Endothelial cell of umbilical vein (primary cell): ENCODE data around the gene TRANK1. TPM values are rescaled to one million over a fixed set of nuclear protein-coding genes. Genes with fewer than 3 reads are reported as not detected.

Experiments used
- BruUV-seq: library from RNA; stranded (reverse); fragments of 400-500 nt; replicated peaks from 2 replicates; lab custom pipeline; 2021; lab: Mats Ljungman, UMichigan
- CTCF ChIA-PET: fragments of 300-600, 350-600 bp; sonication (Branson Sonifier 250); formaldehyde crosslinking; loops from one replicate; lab custom pipeline; 2021; ENCODE audit warnings: antibody characterized with exemption, inconsistent platforms; lab: Charles Lee
- POLR2A ChIA-PET: fragments of 300-600, 350-600 bp; sonication (Branson Sonifier 250); formaldehyde crosslinking; loops from one replicate; lab custom pipeline; 2021; ENCODE audit warnings: antibody characterized with exemption, inconsistent platforms; lab: Charles Lee
- DNase-seq: peaks from one replicate; pipeline ENCODE4 v3.0.0-alpha.2; 2011; ENCODE audit warnings: low read depth, low spot score
- FAIRE-seq: peaks from 2 replicates; lab custom pipeline; 2011; peaks lifted over from hg19 to GRCh38; lab: Jason Lieb, UNC
- H2AFZ ChIP-seq: 2 replicates; pipeline ENCODE4 v1.6.0; 2012; ENCODE audit warnings: low read depth, low read length, control low read depth, inconsistent platforms
- H3K27ac ChIP-seq: 2 replicates; pipeline ENCODE4 v1.5.1; 2011; ENCODE audit warnings: low read depth, mild to moderate bottlenecking, control low read depth, low read length, moderate library complexity; ENCODE audit not compliant: insufficient read depth
- H3K27me3 ChIP-seq, 2 experiments: 2 replicates each; pipeline versions ENCODE4 v1.6.0 to v1.6.1; 2011; ENCODE audit warnings: low read length in 2 of 2, mixed read lengths in 1 of 2; ENCODE audit not compliant: control insufficient read depth in 2 of 2, insufficient read depth in 2 of 2
- H3K36me3 ChIP-seq, 2 experiments: 2 replicates in 1 of 2; 3 replicates in 1 of 2; pipeline ENCODE4 v1.5.1; 2011; ENCODE audit warnings: low read length in 2 of 2, mild to moderate bottlenecking in 1 of 2, moderate library complexity in 1 of 2; ENCODE audit not compliant: control insufficient read depth in 2 of 2, insufficient read depth in 2 of 2; ENCODE audit errors: extremely low read depth in 1 of 2
- H3K4me1 ChIP-seq: 3 replicates; pipeline ENCODE4 v1.5.1; 2011; ENCODE audit warnings: mild to moderate bottlenecking, low read length; ENCODE audit not compliant: control insufficient read depth, insufficient read depth; ENCODE audit errors: extremely low read depth
- H3K4me2 ChIP-seq: 2 replicates; pipeline ENCODE4 v1.6.1; 2011; ENCODE audit warnings: low read length, control low read depth, mixed read lengths; ENCODE audit not compliant: insufficient read depth
- H3K4me3 ChIP-seq, 3 experiments: fragments of 200-600 bp in 1 of 3; sonication (generic), shearing (Covaris generic) in 1 of 3; replicated peaks in 1 of 3; 2 replicates each; pipeline ENCODE4 v1.5.1; 2011 to 2016; ENCODE audit warnings: control low read depth in 3 of 3, low read length in 3 of 3, mild to moderate bottlenecking in 2 of 3, inconsistent platforms in 1 of 3, low read depth in 1 of 3, moderate library complexity in 1 of 3; ENCODE audit not compliant: insufficient read depth in 1 of 3
- H3K79me2 ChIP-seq: 2 replicates; pipeline ENCODE4 v1.6.0; 2012; ENCODE audit warnings: low read length, inconsistent platforms; ENCODE audit not compliant: control insufficient read depth, insufficient read depth
- H3K9ac ChIP-seq: replicated peaks from 2 replicates; pipeline ENCODE3; 2011; ENCODE audit warnings: low read length, control low read depth; ENCODE audit not compliant: insufficient read depth; ENCODE audit errors: extremely low read depth
- H3K9me1 ChIP-seq: replicated peaks from 3 replicates; pipeline ENCODE4 v1.6.0; 2011; ENCODE audit warnings: mild to moderate bottlenecking, low read length; ENCODE audit not compliant: control insufficient read depth, insufficient read depth; ENCODE audit errors: extremely low read depth
- H3K9me3 ChIP-seq: replicated peaks from 2 replicates; pipeline ENCODE4 v1.5.1; 2012; ENCODE audit warnings: low read length, inconsistent platforms; ENCODE audit not compliant: control insufficient read depth, insufficient read depth
- H4K20me1 ChIP-seq: replicated peaks from 2 replicates; pipeline ENCODE3; 2011; ENCODE audit warnings: mild to moderate bottlenecking, low read length; ENCODE audit not compliant: control insufficient read depth, insufficient read depth; ENCODE audit errors: extremely low read depth
- FOS ChIP-seq: IDR thresholded peaks from 2 replicates; pipeline ENCODE4 v1.6.1; 2011; ENCODE audit warnings: mild to moderate bottlenecking, low read length, moderate library complexity, borderline replicate concordance; ENCODE audit not compliant: insufficient read depth
- GATA2 ChIP-seq: IDR thresholded peaks from 2 replicates; pipeline ENCODE4 v1.7.0; 2011; ENCODE audit warnings: low read depth, mild to moderate bottlenecking, moderate library complexity, mixed read lengths, low read length; ENCODE audit not compliant: insufficient read length, insufficient read depth
- JUN ChIP-seq: IDR thresholded peaks from 2 replicates; pipeline ENCODE4 v1.6.1; 2011; ENCODE audit warnings: borderline replicate concordance, low read depth; ENCODE audit not compliant: insufficient read length, insufficient read depth
- MYC ChIP-seq: IDR thresholded peaks from one replicate; pipeline ENCODE4 v1.6.1; 2011; ENCODE audit warnings: mild to moderate bottlenecking, low read depth, low read length
- POLR2A ChIP-seq: IDR thresholded peaks from 2 replicates; pipeline ENCODE4 v1.6.1; 2012; ENCODE audit warnings: low read depth, mild to moderate bottlenecking, control low read depth, low read length
- POLR2AphosphoS5 ChIP-seq: IDR thresholded peaks from 2 replicates; pipeline ENCODE4 v1.6.1; 2012; ENCODE audit warnings: low read depth, mild to moderate bottlenecking, control low read depth, low read length, moderate library complexity; ENCODE audit not compliant: insufficient read depth
- dilution Hi-C: fragments of 300-500 bp; cut with MboI; formaldehyde crosslinking; loops from one replicate; pipeline ENCODE4 v1.15.0; 2019; ENCODE audit warnings: low sequenced_read_pairs; ENCODE audit not compliant: extremely low pct_ligation_motif_present
- intact Hi-C: fragments of 100-400 bp; cut with micrococcal nuclease; formaldehyde crosslinking; loops from one replicate; pipeline ENCODE4 v1.10.0; 2022
- polyA plus RNA-seq, 4 experiments: library from polyadenylated mRNA; depleted of rRNA in 3 of 4; stranded (reverse) in 3 of 4; unstranded in 1 of 4; fragments of >200 nt; gene quantifications; 2 replicates each; pipeline versions ENCODE4 v1.2.1 to v1.2.3, GENCODE V29; 2011 to 2012; ENCODE audit warnings: missing spikeins in 1 of 4
- total RNA-seq: library from RNA; stranded (reverse); gene quantifications from 2 replicates; pipeline ENCODE4 v1.2.3, GENCODE V29; 2021
- TF ChIP-seq, protein P1 (sequence below): IDR thresholded peaks from 2 replicates; pipeline ENCODE4 v1.6.1; 2011; ENCODE audit not compliant: insufficient read depth, insufficient read length
- TF ChIP-seq, protein P2 (sequence below), 2 donors: IDR thresholded peaks; 1 replicate in 1 of 2; 2 replicates in 1 of 2; pipeline ENCODE4 v1.5.1; 2011; ENCODE audit warnings: low read length in 2 of 2, mild to moderate bottlenecking in 2 of 2, moderate library complexity in 2 of 2, control low read depth in 1 of 2, inconsistent platforms in 1 of 2, low read depth in 1 of 2; ENCODE audit not compliant: insufficient read depth in 1 of 2; ENCODE audit errors: extremely low read depth in 1 of 2

Gene TRANK1
- total and polyA plus RNA-seq, 2 donors (not counting 3 experiments of a cell fraction or from before 2014, with no cell fraction given): 4.6 to 14.4 TPM

DNA sequence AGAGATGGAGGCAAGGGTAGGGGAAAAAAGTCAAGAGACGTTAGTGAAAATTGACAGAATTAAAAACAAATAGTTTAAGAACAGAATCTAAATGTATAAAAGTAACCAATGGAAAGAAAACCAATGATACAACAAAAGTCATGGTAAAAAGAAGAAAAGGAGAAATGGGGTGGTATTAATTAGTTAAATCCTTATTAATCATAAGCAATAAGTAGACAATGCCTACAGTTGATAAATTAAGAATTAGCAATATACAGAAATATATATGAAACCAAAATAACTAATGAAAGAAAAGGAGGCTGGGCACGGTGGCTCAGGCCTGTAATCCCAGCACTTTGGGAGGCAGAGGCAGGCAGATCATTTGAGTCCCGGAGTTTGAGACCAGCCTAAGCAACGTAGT is 24.2 kb upstream of the TRANK1 start:
- TF ChIP-seq MYC: no peak
- TF ChIP-seq GATA2: no peak
- TF ChIP-seq FOS: no peak
- dilution Hi-C loops (no loop called here), intact Hi-C loops (no loop called here)
- BruUV-seq: no TSS peak
- H3K4me1 ChIP-seq: peaks cover 9% of the 10 kb centered on the region
- no peak overlapping the region for H3K4me2 ChIP-seq
- no peaks in the 10 kb centered on the region for H3K9me1 ChIP-seq
- no peaks in the 10 kb centered on the region for H3K27me3 ChIP-seq
- ChIA-PET CTCF (interaction anchor here (1.4 kb wide), 1 partner anchor 11 kb away, joined by 14 read pairs; no protein-coding TSS in a partner anchor), POLR2A (no interaction called here)
- FAIRE-seq (no peak), DNase-seq (no peak)
- H4K20me1 ChIP-seq: no peaks in the 10 kb centered on the region
- no peak overlapping the region for H2AFZ ChIP-seq
- H3K4me3 ChIP-seq: no peak overlapping the region
- no peak overlapping the region for H3K27ac ChIP-seq
- no peaks in the 10 kb centered on the region for H3K36me3 ChIP-seq
- no peaks in the 10 kb centered on the region for H3K9me3 ChIP-seq
- H3K9ac ChIP-seq: no peak overlapping the region
- H3K79me2 ChIP-seq: no peaks in the 10 kb centered on the region

DNA sequence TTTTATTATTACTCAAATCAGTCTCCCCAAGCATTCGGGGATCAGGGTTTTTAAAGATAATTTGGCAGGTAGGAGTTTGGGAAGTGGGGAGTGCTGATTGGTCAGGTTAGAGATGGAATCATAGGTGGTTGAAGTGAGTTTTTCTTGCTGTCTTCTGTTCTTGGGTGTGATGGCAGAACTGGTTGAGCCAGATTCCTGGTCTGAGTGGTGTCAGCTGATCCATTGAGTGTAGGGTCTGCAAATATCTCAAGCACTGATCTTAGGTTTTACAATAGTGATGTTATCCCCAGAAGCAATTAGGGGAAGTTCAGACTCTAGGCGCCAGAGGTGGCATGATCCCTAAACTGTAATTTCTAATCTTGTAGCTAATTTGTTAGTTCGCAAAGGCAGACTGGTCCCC is 20.6 kb upstream of the TRANK1 start:
- ChIA-PET POLR2A (interaction anchor here (0.5 kb wide), 1 partner anchor 24 kb away, joined by 7 read pairs; no protein-coding TSS in a partner anchor), CTCF (interaction anchor here (0.6 to 1.6 kb wide), 4 partner anchors 15 to 254 kb away, joined by 3 to 4 read pairs (median 3); no protein-coding TSS in a partner anchor)
- Histone ChIP-seq H3K9ac (no peak overlapping the region), H2AFZ (no peak overlapping the region), H3K9me1 (no peaks in the 10 kb centered on the region), H3K79me2 (no peaks in the 10 kb centered on the region), H3K4me3 (no peak overlapping the region), H3K4me2 (no peak overlapping the region), H3K27ac (no peak overlapping the region), H3K27me3 (no peaks in the 10 kb centered on the region), H4K20me1 (no peaks in the 10 kb centered on the region), H3K9me3 (no peaks in the 10 kb centered on the region), H3K4me1 (peaks cover 9% of the 10 kb centered on the region), H3K36me3 (no peaks in the 10 kb centered on the region)
- DNase-seq: no peak
- intact Hi-C loops: no loop called here
- TF ChIP-seq, protein P1, sequence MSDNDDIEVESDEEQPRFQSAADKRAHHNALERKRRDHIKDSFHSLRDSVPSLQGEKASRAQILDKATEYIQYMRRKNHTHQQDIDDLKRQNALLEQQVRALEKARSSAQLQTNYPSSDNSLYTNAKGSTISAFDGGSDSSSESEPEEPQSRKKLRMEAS: no peak
- TF ChIP-seq POLR2A: no peak
- TF ChIP-seq GATA2: no peak
- TF ChIP-seq MYC: no peak
- no peak for TF ChIP-seq FOS
- no peak for TF ChIP-seq JUN
- TF ChIP-seq, protein P2, sequence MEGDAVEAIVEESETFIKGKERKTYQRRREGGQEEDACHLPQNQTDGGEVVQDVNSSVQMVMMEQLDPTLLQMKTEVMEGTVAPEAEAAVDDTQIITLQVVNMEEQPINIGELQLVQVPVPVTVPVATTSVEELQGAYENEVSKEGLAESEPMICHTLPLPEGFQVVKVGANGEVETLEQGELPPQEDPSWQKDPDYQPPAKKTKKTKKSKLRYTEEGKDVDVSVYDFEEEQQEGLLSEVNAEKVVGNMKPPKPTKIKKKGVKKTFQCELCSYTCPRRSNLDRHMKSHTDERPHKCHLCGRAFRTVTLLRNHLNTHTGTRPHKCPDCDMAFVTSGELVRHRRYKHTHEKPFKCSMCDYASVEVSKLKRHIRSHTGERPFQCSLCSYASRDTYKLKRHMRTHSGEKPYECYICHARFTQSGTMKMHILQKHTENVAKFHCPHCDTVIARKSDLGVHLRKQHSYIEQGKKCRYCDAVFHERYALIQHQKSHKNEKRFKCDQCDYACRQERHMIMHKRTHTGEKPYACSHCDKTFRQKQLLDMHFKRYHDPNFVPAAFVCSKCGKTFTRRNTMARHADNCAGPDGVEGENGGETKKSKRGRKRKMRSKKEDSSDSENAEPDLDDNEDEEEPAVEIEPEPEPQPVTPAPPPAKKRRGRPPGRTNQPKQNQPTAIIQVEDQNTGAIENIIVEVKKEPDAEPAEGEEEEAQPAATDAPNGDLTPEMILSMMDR (IDR thresholded peaks at IDR 0.05; ENCODE audit: extremely low read depth in 1 of 2, insufficient read depth in 1 of 2, low read depth in 1 of 2, low read length in 2 of 2): no peak
- TF ChIP-seq POLR2AphosphoS5: no peak
- no peak for FAIRE-seq
- dilution Hi-C loops: no loop called here
- no TSS peak for BruUV-seq
